ENCODE data around the gene PLEKHG4B. TPM values are rescaled to one million over a fixed set of nuclear protein-coding genes. Genes with fewer than 3 reads are reported as not detected.

Gene PLEKHG4B
- polyA plus RNA-seq, 1 donor (not counting 4 experiments of a cell fraction or from before 2014, with no cell fraction given), result not detected

DNA sequence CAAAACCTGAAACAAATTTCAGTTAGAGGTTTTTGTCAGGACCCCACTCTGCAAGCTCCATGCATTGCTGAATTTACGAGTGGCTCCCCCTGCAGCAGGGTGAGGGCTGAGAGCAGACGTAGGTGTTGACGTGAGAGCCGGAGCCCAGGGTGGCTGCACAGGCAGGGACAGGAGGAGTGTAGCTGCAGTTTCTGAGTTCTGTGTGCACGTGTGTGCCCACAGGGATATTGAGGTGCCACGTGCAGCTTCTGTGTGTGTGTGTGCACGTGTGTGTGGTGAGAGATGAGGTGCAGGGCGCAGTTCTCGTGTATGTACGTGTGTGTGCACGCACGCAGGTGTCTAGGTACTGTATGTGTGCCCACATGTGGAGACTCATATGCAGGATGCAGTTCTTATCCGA, 14.6 kb downstream of the PLEKHG4B start:
- TF ChIP-seq, protein P1, sequence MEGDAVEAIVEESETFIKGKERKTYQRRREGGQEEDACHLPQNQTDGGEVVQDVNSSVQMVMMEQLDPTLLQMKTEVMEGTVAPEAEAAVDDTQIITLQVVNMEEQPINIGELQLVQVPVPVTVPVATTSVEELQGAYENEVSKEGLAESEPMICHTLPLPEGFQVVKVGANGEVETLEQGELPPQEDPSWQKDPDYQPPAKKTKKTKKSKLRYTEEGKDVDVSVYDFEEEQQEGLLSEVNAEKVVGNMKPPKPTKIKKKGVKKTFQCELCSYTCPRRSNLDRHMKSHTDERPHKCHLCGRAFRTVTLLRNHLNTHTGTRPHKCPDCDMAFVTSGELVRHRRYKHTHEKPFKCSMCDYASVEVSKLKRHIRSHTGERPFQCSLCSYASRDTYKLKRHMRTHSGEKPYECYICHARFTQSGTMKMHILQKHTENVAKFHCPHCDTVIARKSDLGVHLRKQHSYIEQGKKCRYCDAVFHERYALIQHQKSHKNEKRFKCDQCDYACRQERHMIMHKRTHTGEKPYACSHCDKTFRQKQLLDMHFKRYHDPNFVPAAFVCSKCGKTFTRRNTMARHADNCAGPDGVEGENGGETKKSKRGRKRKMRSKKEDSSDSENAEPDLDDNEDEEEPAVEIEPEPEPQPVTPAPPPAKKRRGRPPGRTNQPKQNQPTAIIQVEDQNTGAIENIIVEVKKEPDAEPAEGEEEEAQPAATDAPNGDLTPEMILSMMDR (optimal IDR thresholded peaks at IDR 0.05 in 1 of 3, IDR thresholded peaks at IDR 0.05 in 1 of 3, conservative IDR thresholded peaks at IDR 0.05 in 1 of 3; ENCODE audit: extremely low read depth in 1 of 3, insufficient read depth in 2 of 3, low read length in 3 of 3), result no peak
- TF ChIP-seq EZH2 (IDR thresholded peaks at IDR 0.05; ENCODE audit: low read length), result no peak
- H3K79me2 ChIP-seq (ENCODE audit: control insufficient read depth, insufficient read depth, low read length), result no peaks in the 10 kb centered on the region
- no peaks in the 10 kb centered on the region for H3K36me3 ChIP-seq (ENCODE audit: control insufficient read depth in 2 of 2, extremely low read depth in 1 of 2, insufficient read depth in 2 of 2, low read length in 2 of 2)

DNA sequence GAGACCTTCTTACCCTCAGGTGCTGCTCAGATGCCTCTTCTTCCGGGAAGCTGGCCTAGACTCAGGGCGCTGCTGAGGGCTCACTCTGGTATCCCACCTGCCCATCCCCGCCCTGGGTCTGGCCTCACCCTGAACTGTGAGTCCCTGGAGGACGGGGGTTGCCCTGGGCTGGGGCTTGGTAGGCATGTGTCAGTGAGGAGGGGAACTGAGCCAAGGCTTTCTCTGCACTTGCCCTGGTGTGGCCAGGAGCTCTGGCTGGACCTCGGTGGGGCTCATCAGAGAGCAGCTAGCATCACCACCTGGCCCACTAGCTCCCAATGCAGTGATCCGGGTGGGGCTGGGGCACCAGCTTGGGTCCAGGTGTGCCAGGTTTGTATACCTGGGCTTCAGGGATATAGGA, 15.6 kb downstream of the PLEKHG4B start:
- DNase-seq (ENCODE audit: low read depth, low spot score) (no peak), FAIRE-seq (no peak)
- Histone ChIP-seq H3K36me3 (ENCODE audit: control insufficient read depth in 2 of 2, extremely low read depth in 1 of 2, insufficient read depth in 2 of 2, low read length in 2 of 2) (no peaks in the 10 kb centered on the region), H3K9me1 (ENCODE audit: control insufficient read depth, extremely low read depth, insufficient read depth, low read length) (no peaks in the 10 kb centered on the region), H3K9ac (ENCODE audit: control insufficient read depth, extremely low read depth, insufficient read depth, low read length) (no peak overlapping the region), H3K9me3 (ENCODE audit: control insufficient read depth, low read depth, low read length) (peaks cover 10% of the 10 kb centered on the region), H3K4me3 (ENCODE audit: control insufficient read depth in 2 of 3, extremely low read depth in 1 of 3, insufficient read depth in 2 of 3, low read depth in 1 of 3, low read length in 3 of 3) (no peak overlapping the region), H3K27ac (ENCODE audit: control insufficient read depth, insufficient read depth, low read length) (no peak overlapping the region), H3K79me2 (ENCODE audit: control insufficient read depth, insufficient read depth, low read length) (no peaks in the 10 kb centered on the region), H2AFZ (ENCODE audit: control insufficient read depth, low read length) (no peak overlapping the region), H3K27me3 (ENCODE audit: control insufficient read depth, extremely low read depth, insufficient read depth, low read length) (peaks cover 20% of the 10 kb centered on the region), H3K4me1 (ENCODE audit: control insufficient read depth, extremely low read depth, insufficient read depth, low read length) (no peaks in the 10 kb centered on the region), H4K20me1 (ENCODE audit: control insufficient read depth, extremely low read depth, insufficient read depth, low read length) (no peaks in the 10 kb centered on the region), H3K4me2 (ENCODE audit: control insufficient read depth, extremely low read depth, insufficient read depth, low read depth, low read length) (no peak overlapping the region)
- no peak for TF ChIP-seq EZH2 (IDR thresholded peaks at IDR 0.05; ENCODE audit: low read length)
- TF ChIP-seq, protein P1 (optimal IDR thresholded peaks at IDR 0.05 in 1 of 3, IDR thresholded peaks at IDR 0.05 in 1 of 3, conservative IDR thresholded peaks at IDR 0.05 in 1 of 3; ENCODE audit: extremely low read depth in 1 of 3, insufficient read depth in 2 of 3, low read length in 3 of 3), result no peak
- dilution Hi-C loops (cut with MboI; ENCODE audit: extremely low pct_ligation_motif_present, low sequenced_read_pairs), result no loop called here

More for the DNA sequence above, 14.6 kb downstream of the PLEKHG4B start:
- peaks cover 20% of the 10 kb centered on the region for H3K27me3 ChIP-seq (ENCODE audit: control insufficient read depth, extremely low read depth, insufficient read depth, low read length)
- FAIRE-seq, result no peak
- H3K9ac ChIP-seq (ENCODE audit: control insufficient read depth, extremely low read depth, insufficient read depth, low read length), result no peak overlapping the region
- no peaks in the 10 kb centered on the region for H4K20me1 ChIP-seq (ENCODE audit: control insufficient read depth, extremely low read depth, insufficient read depth, low read length)
- H3K27ac ChIP-seq (ENCODE audit: control insufficient read depth, insufficient read depth, low read length), result no peak overlapping the region
- no peak overlapping the region for H2AFZ ChIP-seq (ENCODE audit: control insufficient read depth, low read length)
- H3K4me2 ChIP-seq (ENCODE audit: control insufficient read depth, extremely low read depth, insufficient read depth, low read depth, low read length), result no peak overlapping the region
- no peak overlapping the region for H3K4me3 ChIP-seq (ENCODE audit: control insufficient read depth in 2 of 3, extremely low read depth in 1 of 3, insufficient read depth in 2 of 3, low read depth in 1 of 3, low read length in 3 of 3)
- dilution Hi-C loops (cut with MboI; ENCODE audit: extremely low pct_ligation_motif_present, low sequenced_read_pairs), result no loop called here
- no peaks in the 10 kb centered on the region for H3K4me1 ChIP-seq (ENCODE audit: control insufficient read depth, extremely low read depth, insufficient read depth, low read length)
- H3K9me1 ChIP-seq (ENCODE audit: control insufficient read depth, extremely low read depth, insufficient read depth, low read length), result no peaks in the 10 kb centered on the region
- DNase-seq (ENCODE audit: low read depth, low spot score), result no peak
- peaks cover 10% of the 10 kb centered on the region for H3K9me3 ChIP-seq (ENCODE audit: control insufficient read depth, low read depth, low read length)

Measured in keratinocyte (primary cell).